HEK293 (cell line): ENCODE data around the gene ARL15.

ENCODE experiments used
- CTCF ChIA-PET: fragments of 350-600 bp; formaldehyde crosslinking; extraction: SDS; loops from one replicate; lab custom pipeline; 2021; ENCODE audit warnings: antibody characterized with exemption; lab: Yijun Ruan, JAX
- POLR2A ChIA-PET: fragments of 300-600 bp; formaldehyde crosslinking; extraction: SDS; loops from one replicate; lab custom pipeline; 2020; ENCODE audit warnings: antibody characterized with exemption, inconsistent platforms; lab: Yijun Ruan, JAX
- H3K27ac ChIP-seq: fragments of 200-500 bp; sonication (Bioruptor generic); 2 replicates; pipeline ENCODE4 v1.5.1; 2014; ENCODE audit warnings: low read depth, low read length, control low read depth, inconsistent platforms; ENCODE audit errors: extremely low read depth
- H3K36me3 ChIP-seq, 2 experiments: fragments of 200-500 bp in 1 of 2; sonication (Bioruptor generic) in 1 of 2; 1 replicate in 1 of 2; 2 replicates in 1 of 2; pipeline ENCODE4 v1.5.1; 2014 to 2017; ENCODE audit warnings: inconsistent platforms in 2 of 2, low read length in 2 of 2; ENCODE audit not compliant: control insufficient read depth in 2 of 2, insufficient read depth in 1 of 2
- H3K4me1 ChIP-seq: fragments of 200-500 bp; sonication (Bioruptor generic); 2 replicates; pipeline ENCODE4 v1.5.1; 2014; ENCODE audit warnings: mild to moderate bottlenecking, low read length, inconsistent platforms; ENCODE audit not compliant: control insufficient read depth, insufficient read depth
- H3K4me3 ChIP-seq: 2 replicates; pipeline ENCODE4 v1.5.1; 2011; ENCODE audit warnings: low read depth, mild to moderate bottlenecking, control low read depth, low read length, moderate library complexity
- H3K9me3 ChIP-seq: fragments of 200-500 bp; sonication (Bioruptor generic); 2 replicates; pipeline ENCODE4 v1.5.1; 2014; ENCODE audit warnings: low read depth, low read length, inconsistent platforms; ENCODE audit not compliant: control insufficient read depth, insufficient read depth
- EGR2 ChIP-seq: fragments of 450-650 bp; formaldehyde crosslinking; IDR thresholded peaks from 2 replicates; pipeline ENCODE4 v1.5.1; 2016; ENCODE audit warnings: low read depth, missing biosample characterization, missing genetic modification characterization
- KLF16 ChIP-seq: fragments of 450-650 bp; formaldehyde crosslinking; IDR thresholded peaks from 2 replicates; pipeline ENCODE4 v1.5.1; 2017; ENCODE audit warnings: missing biosample characterization, missing genetic modification characterization
- MZF1 ChIP-seq: fragments of 450-650 bp; formaldehyde crosslinking; IDR thresholded peaks from 2 replicates; pipeline ENCODE4 v1.5.1; 2017; ENCODE audit warnings: missing biosample characterization, missing genetic modification characterization, borderline replicate concordance
- ZFP3 ChIP-seq: fragments of 450-650 bp; formaldehyde crosslinking; IDR thresholded peaks from 2 replicates; pipeline ENCODE4 v1.5.1; 2016; ENCODE audit warnings: low read depth, missing biosample characterization, missing genetic modification characterization
- ZFP37 ChIP-seq: fragments of 450-650 bp; formaldehyde crosslinking; IDR thresholded peaks from 2 replicates; pipeline ENCODE4 v1.5.1; 2016; ENCODE audit warnings: missing biosample characterization, missing genetic modification characterization
- ZFP69B ChIP-seq: fragments of 450-650 bp; formaldehyde crosslinking; IDR thresholded peaks from 2 replicates; pipeline ENCODE4 v1.5.1; 2016; ENCODE audit warnings: missing biosample characterization, missing genetic modification characterization
- ZNF10 ChIP-seq: fragments of 450-650 bp; formaldehyde crosslinking; IDR thresholded peaks from 2 replicates; pipeline ENCODE4 v1.5.1; 2017; ENCODE audit warnings: missing biosample characterization, missing genetic modification characterization
- ZNF175 ChIP-seq: fragments of 450-650 bp; formaldehyde crosslinking; IDR thresholded peaks from 2 replicates; pipeline ENCODE4 v1.5.1; 2016; ENCODE audit warnings: missing biosample characterization, missing genetic modification characterization
- ZNF184 ChIP-seq: fragments of 450-650 bp; IDR thresholded peaks from 2 replicates; pipeline ENCODE4 v1.5.1; 2018; ENCODE audit warnings: missing biosample characterization, mild to moderate bottlenecking, missing genetic modification characterization
- ZNF19 ChIP-seq: fragments of 450-650 bp; formaldehyde crosslinking; IDR thresholded peaks from 2 replicates; pipeline ENCODE4; 2016; ENCODE audit warnings: missing biosample characterization, missing genetic modification characterization, low read depth
- ZNF202 ChIP-seq: fragments of 450-650 bp; formaldehyde crosslinking; IDR thresholded peaks from 2 replicates; pipeline ENCODE4 v1.5.1; 2016; ENCODE audit warnings: missing biosample characterization, missing genetic modification characterization, borderline replicate concordance
- ZNF211 ChIP-seq: fragments of 450-650 bp; formaldehyde crosslinking; IDR thresholded peaks from 2 replicates; pipeline ENCODE4 v1.5.1; 2016; ENCODE audit warnings: low read depth, missing biosample characterization, missing genetic modification characterization
- ZNF311 ChIP-seq: fragments of 450-650 bp; formaldehyde crosslinking; IDR thresholded peaks from 2 replicates; pipeline ENCODE4 v1.5.1; 2017; ENCODE audit warnings: missing biosample characterization, missing genetic modification characterization, borderline replicate concordance
- ZNF626 ChIP-seq: fragments of 450-650 bp; sonication (Bioruptor Pico); formaldehyde crosslinking; IDR thresholded peaks from 2 replicates; pipeline ENCODE4 v1.5.1; 2018; ENCODE audit warnings: missing biosample characterization, missing genetic modification characterization, inconsistent platforms
- ZNF660 ChIP-seq: fragments of 450-650 bp; IDR thresholded peaks from 2 replicates; pipeline ENCODE4 v1.5.1; 2018; ENCODE audit warnings: missing biosample characterization, mild to moderate bottlenecking, missing genetic modification characterization
- ZNF701 ChIP-seq: fragments of 450-650 bp; formaldehyde crosslinking; IDR thresholded peaks from 2 replicates; pipeline ENCODE4 v1.5.1; 2016; ENCODE audit warnings: missing biosample characterization, missing genetic modification characterization
- ZNF843 ChIP-seq: fragments of 450-650 bp; formaldehyde crosslinking; IDR thresholded peaks from 2 replicates; pipeline ENCODE4 v1.5.1; 2016; ENCODE audit warnings: missing biosample characterization, missing genetic modification characterization
- TF ChIP-seq, protein P1 (sequence below): fragments of 450-650 bp; formaldehyde crosslinking; IDR thresholded peaks from 2 replicates; pipeline ENCODE4 v1.5.1; 2016; ENCODE audit warnings: missing biosample characterization, missing genetic modification characterization
- TF ChIP-seq, protein P2 (sequence below): fragments of 450-650 bp; formaldehyde crosslinking; IDR thresholded peaks from 2 replicates; pipeline ENCODE4 v1.5.1; 2016; ENCODE audit warnings: missing biosample characterization, missing genetic modification characterization, borderline replicate concordance
- TF ChIP-seq, protein P3 (sequence below): fragments of 450-650 bp; formaldehyde crosslinking; IDR thresholded peaks from 2 replicates; pipeline ENCODE4 v1.5.1; 2016; ENCODE audit warnings: missing biosample characterization, missing genetic modification characterization
- TF ChIP-seq, protein P4 (sequence below): fragments of 450-650 bp; formaldehyde crosslinking; IDR thresholded peaks from 2 replicates; pipeline ENCODE4 v1.5.1; 2016; ENCODE audit warnings: missing biosample characterization, missing genetic modification characterization
- TF ChIP-seq, protein P5 (sequence below): fragments of 450-650 bp; formaldehyde crosslinking; IDR thresholded peaks from 2 replicates; pipeline ENCODE4 v1.5.1; 2016; ENCODE audit warnings: missing biosample characterization, missing genetic modification characterization
- TF ChIP-seq, protein P6 (sequence below): fragments of 450-650 bp; formaldehyde crosslinking; IDR thresholded peaks from 2 replicates; pipeline ENCODE4 v1.5.1; 2016; ENCODE audit warnings: missing biosample characterization, missing genetic modification characterization
- TF ChIP-seq, protein P7 (sequence below): fragments of 450-650 bp; formaldehyde crosslinking; IDR thresholded peaks from 2 replicates; pipeline ENCODE4 v1.5.1; 2016; ENCODE audit warnings: missing biosample characterization, missing genetic modification characterization

ARL15 gene

DNA sequence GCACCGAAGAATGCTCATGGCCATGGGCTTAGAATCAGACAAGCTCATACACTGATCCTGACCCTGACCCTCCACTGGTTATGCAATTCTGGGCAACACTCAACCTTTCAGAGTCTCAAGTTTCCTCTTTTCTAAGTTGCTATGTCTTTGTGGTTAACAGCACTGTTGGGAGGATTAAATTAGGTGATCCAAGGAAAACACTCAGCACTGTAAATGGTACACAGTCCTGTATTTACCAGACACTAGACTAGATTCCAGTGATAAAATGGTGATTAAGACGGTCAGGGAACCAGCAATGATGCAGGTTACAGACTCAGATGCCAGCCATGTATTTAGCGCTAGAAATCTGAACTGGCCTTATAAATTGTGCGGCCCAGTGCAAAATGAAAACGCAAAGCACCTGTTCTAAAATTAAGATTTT, 8.1 kb downstream of the ARL15 start:
- CTCF ChIA-PET: interaction anchor here (0.8 kb wide), 1 partner anchor 1264 kb away, joined by 3 read pairs; no protein-coding TSS in a partner anchor
- H3K9me3 ChIP-seq: no peaks in the 10 kb centered on the region
- peaks cover 21% of the 10 kb centered on the region for H3K4me1 ChIP-seq
- H3K27ac ChIP-seq: no peak overlapping the region
- no peaks in the 10 kb centered on the region for H3K36me3 ChIP-seq
- no peak overlapping the region for H3K4me3 ChIP-seq
- POLR2A ChIA-PET: interaction anchor here (0.6 to 1.7 kb wide), 3 partner anchors 8 to 788 kb away, joined by 3 to 19 read pairs (median 5); partner anchors contain the start of gene ARL15
- no peak for TF ChIP-seq KLF16 (tag by site-specific recombination)
- TF ChIP-seq ZNF701 (tag by site-specific recombination): no peak
- TF ChIP-seq ZNF175 (tag by site-specific recombination): no peak
- TF ChIP-seq, protein P1, sequence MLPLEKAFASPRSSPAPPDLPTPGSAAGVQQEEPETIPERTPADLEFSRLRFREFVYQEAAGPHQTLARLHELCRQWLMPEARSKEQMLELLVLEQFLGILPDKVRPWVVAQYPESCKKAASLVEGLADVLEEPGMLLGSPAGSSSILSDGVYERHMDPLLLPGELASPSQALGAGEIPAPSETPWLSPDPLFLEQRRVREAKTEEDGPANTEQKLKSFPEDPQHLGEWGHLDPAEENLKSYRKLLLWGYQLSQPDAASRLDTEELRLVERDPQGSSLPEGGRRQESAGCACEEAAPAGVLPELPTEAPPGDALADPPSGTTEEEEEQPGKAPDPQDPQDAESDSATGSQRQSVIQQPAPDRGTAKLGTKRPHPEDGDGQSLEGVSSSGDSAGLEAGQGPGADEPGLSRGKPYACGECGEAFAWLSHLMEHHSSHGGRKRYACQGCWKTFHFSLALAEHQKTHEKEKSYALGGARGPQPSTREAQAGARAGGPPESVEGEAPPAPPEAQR (tag by site-specific recombination): no peak
- no peak for TF ChIP-seq ZNF202
- peak; percentile 89 for TF ChIP-seq ZNF10 (tag by site-specific recombination)
- TF ChIP-seq, protein P2, sequence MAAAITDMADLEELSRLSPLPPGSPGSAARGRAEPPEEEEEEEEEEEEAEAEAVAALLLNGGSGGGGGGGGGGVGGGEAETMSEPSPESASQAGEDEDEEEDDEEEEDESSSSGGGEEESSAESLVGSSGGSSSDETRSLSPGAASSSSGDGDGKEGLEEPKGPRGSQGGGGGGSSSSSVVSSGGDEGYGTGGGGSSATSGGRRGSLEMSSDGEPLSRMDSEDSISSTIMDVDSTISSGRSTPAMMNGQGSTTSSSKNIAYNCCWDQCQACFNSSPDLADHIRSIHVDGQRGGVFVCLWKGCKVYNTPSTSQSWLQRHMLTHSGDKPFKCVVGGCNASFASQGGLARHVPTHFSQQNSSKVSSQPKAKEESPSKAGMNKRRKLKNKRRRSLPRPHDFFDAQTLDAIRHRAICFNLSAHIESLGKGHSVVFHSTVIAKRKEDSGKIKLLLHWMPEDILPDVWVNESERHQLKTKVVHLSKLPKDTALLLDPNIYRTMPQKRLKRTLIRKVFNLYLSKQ (tag by site-specific recombination): no peak
- TF ChIP-seq, protein P3, sequence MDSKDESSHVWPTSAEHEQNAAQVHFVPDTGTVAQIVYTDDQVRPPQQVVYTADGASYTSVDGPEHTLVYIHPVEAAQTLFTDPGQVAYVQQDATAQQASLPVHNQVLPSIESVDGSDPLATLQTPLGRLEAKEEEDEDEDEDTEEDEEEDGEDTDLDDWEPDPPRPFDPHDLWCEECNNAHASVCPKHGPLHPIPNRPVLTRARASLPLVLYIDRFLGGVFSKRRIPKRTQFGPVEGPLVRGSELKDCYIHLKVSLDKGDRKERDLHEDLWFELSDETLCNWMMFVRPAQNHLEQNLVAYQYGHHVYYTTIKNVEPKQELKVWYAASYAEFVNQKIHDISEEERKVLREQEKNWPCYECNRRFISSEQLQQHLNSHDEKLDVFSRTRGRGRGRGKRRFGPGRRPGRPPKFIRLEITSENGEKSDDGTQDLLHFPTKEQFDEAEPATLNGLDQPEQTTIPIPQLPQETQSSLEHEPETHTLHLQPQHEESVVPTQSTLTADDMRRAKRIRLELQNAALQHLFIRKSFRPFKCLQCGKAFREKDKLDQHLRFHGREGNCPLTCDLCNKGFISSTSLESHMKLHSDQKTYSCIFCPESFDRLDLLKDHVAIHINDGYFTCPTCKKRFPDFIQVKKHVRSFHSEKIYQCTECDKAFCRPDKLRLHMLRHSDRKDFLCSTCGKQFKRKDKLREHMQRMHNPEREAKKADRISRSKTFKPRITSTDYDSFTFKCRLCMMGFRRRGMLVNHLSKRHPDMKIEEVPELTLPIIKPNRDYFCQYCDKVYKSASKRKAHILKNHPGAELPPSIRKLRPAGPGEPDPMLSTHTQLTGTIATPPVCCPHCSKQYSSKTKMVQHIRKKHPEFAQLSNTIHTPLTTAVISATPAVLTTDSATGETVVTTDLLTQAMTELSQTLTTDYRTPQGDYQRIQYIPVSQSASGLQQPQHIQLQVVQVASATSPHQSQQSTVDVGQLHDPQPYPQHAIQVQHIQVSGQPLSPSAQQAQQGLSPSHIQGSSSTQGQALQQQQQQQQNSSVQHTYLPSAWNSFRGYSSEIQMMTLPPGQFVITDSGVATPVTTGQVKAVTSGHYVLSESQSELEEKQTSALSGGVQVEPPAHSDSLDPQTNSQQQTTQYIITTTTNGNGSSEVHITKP (tag by site-specific recombination): peak; percentile 63
- 0 out of 2 replicates have a peak, but pooled peaks have one; percentile 72 for TF ChIP-seq ZNF184 (tag by site-specific recombination)
- TF ChIP-seq, protein P4, sequence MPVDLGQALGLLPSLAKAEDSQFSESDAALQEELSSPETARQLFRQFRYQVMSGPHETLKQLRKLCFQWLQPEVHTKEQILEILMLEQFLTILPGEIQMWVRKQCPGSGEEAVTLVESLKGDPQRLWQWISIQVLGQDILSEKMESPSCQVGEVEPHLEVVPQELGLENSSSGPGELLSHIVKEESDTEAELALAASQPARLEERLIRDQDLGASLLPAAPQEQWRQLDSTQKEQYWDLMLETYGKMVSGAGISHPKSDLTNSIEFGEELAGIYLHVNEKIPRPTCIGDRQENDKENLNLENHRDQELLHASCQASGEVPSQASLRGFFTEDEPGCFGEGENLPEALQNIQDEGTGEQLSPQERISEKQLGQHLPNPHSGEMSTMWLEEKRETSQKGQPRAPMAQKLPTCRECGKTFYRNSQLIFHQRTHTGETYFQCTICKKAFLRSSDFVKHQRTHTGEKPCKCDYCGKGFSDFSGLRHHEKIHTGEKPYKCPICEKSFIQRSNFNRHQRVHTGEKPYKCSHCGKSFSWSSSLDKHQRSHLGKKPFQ (tag by site-specific recombination): peak; percentile 58; the same call in 1 of the 2 replicates
- TF ChIP-seq ZFP37: peak; percentile 56; the same call in 1 of the 2 replicates
- TF ChIP-seq, protein P5, sequence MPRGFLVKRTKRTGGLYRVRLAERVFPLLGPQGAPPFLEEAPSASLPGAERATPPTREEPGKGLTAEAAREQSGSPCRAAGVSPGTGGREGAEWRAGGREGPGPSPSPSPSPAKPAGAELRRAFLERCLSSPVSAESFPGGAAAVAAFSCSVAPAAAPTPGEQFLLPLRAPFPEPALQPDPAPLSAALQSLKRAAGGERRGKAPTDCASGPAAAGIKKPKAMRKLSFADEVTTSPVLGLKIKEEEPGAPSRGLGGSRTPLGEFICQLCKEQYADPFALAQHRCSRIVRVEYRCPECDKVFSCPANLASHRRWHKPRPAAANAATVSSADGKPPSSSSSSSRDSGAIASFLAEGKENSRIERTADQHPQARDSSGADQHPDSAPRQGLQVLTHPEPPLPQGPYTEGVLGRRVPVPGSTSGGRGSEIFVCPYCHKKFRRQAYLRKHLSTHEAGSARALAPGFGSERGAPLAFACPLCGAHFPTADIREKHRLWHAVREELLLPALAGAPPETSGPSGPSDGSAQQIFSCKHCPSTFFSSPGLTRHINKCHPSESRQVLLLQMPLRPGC (tag by site-specific recombination): peak; percentile 98
- TF ChIP-seq ZFP3 (tag by site-specific recombination): no peak
- TF ChIP-seq ZFP69B (tag by site-specific recombination): peak; percentile 28; the same call in 1 of the 2 replicates
- TF ChIP-seq ZNF660: peak; percentile 53; the same call in 1 of the 2 replicates
- no peak for TF ChIP-seq EGR2
- TF ChIP-seq ZNF19 (tag by site-specific recombination): no peak
- TF ChIP-seq, protein P6, sequence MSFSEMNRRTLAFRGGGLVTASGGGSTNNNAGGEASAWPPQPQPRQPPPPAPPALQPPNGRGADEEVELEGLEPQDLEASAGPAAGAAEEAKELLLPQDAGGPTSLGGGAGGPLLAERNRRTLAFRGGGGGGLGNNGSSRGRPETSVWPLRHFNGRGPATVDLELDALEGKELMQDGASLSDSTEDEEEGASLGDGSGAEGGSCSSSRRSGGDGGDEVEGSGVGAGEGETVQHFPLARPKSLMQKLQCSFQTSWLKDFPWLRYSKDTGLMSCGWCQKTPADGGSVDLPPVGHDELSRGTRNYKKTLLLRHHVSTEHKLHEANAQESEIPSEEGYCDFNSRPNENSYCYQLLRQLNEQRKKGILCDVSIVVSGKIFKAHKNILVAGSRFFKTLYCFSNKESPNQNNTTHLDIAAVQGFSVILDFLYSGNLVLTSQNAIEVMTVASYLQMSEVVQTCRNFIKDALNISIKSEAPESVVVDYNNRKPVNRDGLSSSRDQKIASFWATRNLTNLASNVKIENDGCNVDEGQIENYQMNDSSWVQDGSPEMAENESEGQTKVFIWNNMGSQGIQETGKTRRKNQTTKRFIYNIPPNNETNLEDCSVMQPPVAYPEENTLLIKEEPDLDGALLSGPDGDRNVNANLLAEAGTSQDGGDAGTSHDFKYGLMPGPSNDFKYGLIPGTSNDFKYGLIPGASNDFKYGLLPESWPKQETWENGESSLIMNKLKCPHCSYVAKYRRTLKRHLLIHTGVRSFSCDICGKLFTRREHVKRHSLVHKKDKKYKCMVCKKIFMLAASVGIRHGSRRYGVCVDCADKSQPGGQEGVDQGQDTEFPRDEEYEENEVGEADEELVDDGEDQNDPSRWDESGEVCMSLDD (tag by site-specific recombination): no peak
- peak; percentile 97 for TF ChIP-seq ZNF843
- no peak for TF ChIP-seq ZNF626
- TF ChIP-seq ZNF311 (tag by site-specific recombination): no peak
- no peak for TF ChIP-seq ZNF211
- TF ChIP-seq, protein P7, sequence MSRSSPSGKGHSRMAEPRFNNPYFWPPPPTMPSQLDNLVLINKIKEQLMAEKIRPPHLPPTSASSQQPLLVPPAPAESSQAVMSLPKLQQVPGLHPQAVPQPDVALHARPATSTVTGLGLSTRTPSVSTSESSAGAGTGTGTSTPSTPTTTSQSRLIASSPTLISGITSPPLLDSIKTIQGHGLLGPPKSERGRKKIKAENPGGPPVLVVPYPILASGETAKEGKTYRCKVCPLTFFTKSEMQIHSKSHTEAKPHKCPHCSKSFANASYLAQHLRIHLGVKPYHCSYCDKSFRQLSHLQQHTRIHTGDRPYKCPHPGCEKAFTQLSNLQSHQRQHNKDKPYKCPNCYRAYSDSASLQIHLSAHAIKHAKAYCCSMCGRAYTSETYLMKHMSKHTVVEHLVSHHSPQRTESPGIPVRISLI (tag by site-specific recombination): peak; percentile 96
- TF ChIP-seq MZF1 (tag by site-specific recombination): peak; percentile 83
